Inflammatory macrophage treated with lipopolysaccharide for 4 hours (primary cell): ENCODE results near the gene SLC39A13.

ENCODE experiments used
- DNase-seq: peaks from one replicate; pipeline ENCODE4 v3.0.0-alpha.2; 2020

SLC39A13 gene

DNA sequence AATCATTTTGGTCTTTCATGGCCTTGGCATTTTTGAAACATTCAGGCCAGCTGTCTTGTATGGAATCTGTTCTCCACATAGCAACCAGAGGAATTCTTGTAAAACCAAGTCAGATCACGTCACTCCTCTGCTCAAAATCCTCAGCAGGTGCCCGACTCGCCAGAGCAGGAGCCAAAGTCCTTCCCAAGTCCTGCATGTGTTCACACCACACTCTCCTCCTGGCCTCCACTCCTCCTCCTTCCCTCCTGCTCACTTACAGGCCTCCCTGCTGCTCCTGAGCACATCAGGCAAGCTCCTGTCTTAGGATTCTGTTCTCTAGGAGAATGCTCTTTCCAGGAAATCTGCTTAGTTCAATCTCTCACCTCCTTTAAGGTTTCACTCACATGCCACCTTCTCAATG lies 24.8 kb downstream of the SLC39A13 start:
- DNase-seq, result no peak

DNA sequence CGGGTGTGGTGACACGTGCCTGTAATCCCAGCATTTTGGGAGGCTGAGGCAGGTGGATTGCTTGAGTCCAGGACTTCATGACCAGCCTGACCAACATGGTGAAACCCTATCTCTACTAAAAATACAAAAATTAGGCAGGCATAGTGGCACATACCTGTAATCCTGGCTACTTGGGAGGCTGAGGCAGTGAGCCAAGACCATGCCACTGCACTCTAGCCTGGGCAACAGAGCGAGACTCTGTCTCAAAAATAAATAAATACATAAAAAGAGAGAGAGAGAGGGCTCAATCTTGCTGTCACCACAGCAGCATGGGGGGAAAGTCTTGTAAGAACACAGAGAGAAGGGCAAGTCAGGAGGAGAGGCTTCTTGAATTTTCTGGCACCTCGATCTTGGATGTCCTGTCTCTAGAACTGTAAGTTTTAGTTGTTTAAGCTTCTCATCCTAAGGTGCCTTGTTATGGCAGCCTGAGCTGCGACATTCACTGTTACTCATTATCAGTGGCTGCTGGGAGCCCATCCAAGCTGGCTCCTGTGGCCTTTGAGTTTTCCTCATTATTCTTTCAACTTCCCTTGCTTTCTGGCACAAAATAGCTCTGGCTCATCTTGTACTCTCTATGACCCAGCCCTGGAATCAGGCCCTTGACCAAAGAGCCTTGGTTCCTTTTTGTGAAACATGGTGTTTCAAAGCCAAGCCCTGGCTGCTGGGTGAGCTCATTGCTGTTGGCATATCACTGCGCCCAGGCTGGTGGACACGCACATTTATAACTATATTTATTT lies 25.8 kb downstream of the SLC39A13 start:
- DNase-seq, result no peak

- DNase-seq, result no peak
These were observed 27.3 kb downstream of the SLC39A13 start for GRCh38 chr11:47435687-47436086.

- DNase-seq, result no peak
These were observed 28.3 kb downstream of the SLC39A13 start for GRCh38 chr11:47436726-47437125.

GRCh38 chr11:47437218-47437745 lies 28.9 kb downstream of the SLC39A13 start:
- DNase-seq, result no peak

GRCh38 chr11:47437746-47438418 lies 29.5 kb downstream of the SLC39A13 start:
- DNase-seq, result no peak

DNA sequence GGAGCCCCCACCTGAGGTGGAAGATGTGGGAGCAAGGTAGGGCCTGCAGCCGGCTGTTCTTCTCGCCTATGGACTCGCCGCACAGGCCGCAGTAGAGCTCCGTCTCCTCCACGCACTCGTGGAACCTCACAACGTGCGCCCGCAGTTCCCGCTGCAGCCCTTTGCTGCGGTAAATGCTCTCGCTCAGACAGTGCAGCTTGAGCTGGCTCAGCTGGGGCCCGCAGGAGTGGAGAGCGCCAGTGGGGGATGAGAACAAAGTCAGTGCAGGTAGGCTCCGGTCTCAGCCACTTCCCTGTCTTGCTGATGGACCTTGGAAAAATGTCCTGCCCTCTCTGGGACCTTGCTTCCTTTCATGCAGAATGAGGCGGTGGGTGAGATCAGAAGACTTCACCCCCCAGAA lies 30.3 kb downstream of the SLC39A13 start:
- no peak for DNase-seq

- DNase-seq, result no peak
These were observed 31.7 kb downstream of the SLC39A13 start for GRCh38 chr11:47440054-47440476.

DNA sequence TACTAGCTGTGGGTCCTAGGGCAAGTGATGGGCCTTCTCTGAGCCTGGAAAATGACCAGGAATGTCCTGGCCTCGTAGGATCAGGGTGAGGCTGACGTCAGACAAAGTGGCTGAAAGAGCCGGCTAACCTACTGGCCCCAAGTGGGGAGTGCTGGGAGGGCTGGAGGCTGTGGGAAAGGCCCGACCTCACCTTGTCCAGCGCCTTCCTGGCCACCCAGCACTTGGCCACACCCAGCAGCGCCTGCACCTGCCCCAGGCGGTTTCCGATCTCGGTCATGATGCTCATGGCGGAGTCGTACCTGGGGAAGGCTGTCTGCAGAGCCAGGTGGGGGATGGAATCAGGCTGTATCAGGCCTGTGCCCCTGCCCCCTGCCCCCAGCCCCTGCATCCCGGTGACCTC lies 33.0 kb downstream of the SLC39A13 start:
- no peak for DNase-seq

DNA sequence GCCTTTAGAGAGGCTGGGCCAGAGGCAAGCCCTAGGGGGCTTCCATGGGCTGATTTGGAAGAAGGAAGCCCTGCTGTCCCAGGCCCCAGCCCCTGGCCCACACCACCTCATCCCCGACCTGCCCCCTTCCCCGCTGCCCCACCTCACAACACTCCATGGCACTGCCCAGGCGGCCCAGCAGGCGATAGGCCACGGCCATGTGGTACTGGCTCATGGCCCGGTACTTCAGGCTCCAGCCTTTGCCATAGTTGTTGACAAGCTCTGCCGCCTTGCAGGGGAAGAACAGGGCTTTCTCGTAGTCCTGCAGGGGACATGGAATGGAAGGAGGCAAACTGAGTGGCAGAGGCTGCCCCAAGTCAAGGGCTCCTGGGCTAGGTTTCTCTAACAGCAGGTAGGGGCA lies 34.1 kb downstream of the SLC39A13 start:
- DNase-seq, result no peak

DNA sequence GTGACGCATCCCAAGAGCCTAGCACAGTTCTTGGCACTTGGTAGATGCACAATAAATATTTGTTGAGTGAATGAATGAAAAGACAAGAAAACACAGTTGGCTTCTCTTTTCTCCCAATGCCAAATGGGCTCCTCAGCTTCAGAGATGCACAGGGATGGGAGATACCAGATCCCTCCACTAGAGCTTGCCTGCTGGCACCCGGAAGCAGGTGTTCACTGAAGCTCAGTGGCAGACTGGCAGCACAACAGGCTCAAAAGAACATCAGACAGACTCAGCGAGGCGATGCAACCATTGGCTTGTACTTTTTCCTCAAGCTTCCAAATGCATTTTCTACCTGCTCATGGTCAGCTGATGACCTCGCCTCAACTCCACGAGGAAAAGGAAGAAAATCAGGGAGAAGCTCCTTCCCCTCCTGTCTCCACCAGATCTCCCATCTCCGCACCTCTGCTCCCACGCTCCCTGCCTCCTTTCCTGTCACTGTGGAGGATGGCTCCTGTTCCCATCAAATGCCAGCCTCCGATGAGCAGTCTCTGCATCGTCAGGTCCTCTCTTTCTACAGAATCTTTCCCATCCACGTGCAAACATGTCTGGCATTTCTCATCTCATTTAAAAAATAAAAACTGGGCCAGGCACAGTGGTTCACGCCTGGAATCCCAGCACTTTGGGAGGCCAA lies 34.8 kb downstream of the SLC39A13 start:
- no peak for DNase-seq

GRCh38 chr11:47443817-47444216 lies 35.4 kb downstream of the SLC39A13 start:
- no peak for DNase-seq

GRCh38 chr11:47445840-47446239 lies 37.5 kb downstream of the SLC39A13 start:
- no peak for DNase-seq

GRCh38 chr11:47446833-47447232 lies 38.4 kb downstream of the SLC39A13 start:
- DNase-seq, result no peak

GRCh38 chr11:47447906-47448305 lies 39.5 kb downstream of the SLC39A13 start:
- DNase-seq, result no peak

DNA sequence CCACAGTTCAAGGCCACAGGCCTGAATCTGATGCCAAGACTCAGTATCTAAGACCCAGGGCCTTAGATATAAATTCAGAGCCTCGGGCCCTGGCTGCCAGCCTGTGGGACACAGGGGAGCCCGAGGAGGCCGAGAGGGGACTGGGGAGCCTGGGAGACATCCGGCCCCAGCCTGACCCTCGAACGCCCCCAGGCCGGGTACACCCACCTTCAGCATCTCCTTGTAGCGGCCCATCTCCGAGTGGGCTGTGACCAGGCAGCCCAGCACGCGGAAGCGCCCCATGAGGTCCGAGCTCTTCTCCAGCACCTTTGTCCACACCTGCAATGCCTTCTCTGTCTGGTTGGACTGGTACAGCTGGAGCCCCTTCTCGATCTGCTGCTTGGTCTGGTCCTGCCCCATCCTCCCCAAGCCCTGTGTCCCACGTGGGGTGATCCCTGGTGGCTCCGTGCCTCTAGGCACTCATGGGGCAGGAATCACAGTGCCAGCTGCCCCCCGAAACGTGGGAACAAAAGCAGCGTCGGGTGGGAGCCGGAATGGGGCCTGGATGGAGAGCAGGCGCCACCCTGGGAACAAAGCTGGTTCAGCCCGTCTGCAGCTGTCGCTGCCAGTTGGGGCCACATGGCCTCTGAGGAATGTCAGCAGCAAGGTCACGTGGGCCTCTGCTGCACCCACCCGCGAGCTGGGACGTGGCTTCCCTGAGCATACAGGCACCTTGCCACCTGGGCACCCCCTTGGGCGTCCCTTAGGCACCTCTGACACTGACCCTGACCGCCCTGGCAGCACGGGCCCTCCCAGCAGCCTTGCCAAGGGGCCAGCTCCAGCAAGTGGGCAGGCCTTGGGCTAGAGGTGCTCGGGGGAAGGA lies 40.4 kb downstream of the SLC39A13 start, which contains the start of gene RAPSN:
RAPSN (minus strand) TSS at position 571 of the 862 bp plus-strand sequence; CDS start at position 399, 172 bp downstream.
- DNase-seq, result no peak

GRCh38 chr11:47449541-47449940 lies 41.2 kb downstream of the SLC39A13 start:
- no peak for DNase-seq

GRCh38 chr11:47451436-47451835 lies 43.0 kb downstream of the SLC39A13 start:
- DNase-seq, result no peak

DNA sequence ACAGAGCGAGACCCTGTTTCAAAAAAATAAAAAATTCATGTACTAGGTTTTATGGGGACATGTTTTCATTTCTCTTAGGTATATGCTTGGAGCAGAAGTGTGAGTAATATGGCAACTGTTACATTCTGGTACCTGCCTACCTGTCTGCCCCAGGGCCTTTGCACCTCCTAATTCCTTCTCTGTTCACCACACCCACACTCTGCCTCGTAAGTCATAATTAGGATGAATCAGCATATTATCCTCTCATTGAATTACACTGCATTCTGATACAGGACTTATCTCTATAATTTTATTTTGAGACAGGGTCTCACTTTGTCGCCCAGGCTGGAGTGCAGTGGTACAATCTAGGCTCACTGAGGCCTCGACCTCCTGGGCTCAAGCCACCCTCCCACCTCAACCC lies 43.6 kb downstream of the SLC39A13 start:
- DNase-seq, result no peak

DNA sequence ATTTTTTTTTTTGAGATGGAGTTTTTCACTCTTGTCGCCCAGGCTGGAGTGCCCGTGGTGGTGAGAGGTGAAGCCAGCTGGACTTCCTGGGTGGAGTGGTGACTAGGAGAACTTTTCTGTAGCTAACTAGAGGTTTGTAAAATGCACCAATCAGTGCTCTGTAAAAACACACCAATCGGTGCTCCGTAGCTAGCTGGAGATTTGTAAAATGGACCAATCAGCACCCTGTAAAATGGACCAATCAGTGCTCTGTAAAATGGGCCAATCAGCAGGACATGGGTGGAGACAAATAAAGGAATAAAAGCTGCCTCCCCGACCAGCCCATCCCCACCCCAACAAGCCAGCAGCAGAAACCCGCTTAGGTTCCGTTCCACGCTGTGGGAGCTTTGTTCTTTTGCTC lies 45.0 kb downstream of the SLC39A13 start:
- no peak for DNase-seq

DNA sequence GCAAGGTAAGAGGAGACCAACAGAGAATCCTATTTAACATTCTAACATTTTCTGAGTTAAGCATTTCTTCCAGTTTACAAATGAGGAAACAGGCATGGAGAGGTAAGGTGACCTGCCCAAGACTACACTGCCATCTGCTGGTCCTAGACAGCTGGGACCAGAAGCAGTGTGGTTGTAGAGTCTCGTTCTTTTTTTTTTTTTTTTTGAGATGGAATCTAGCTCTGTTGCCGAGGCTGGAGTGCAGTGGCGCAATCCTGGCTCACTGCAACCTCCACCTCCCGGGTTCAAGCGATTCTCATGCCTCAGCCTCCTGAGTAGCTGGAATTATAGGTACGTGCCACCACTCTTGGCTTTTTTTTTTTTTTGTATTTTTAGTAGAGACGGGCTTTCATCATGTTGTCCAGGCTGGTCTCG lies 45.9 kb downstream of the SLC39A13 start:
- DNase-seq, result peak; percentile 73

GRCh38 chr11:47460571-47461235 lies 52.3 kb downstream of the SLC39A13 start:
- no peak for DNase-seq
